ENCODE data around the gene COX6A2. TPM values are rescaled to one million over a fixed set of nuclear protein-coding genes. Genes with fewer than 3 reads are reported as not detected.
"Not testable (repeated sequence)": the region's sequence is repeated elsewhere in the genome, so short reads cannot be mapped to it uniquely, and the experiment has no call there.

The COX6A2 gene
- total RNA-seq, 1 donor from 2014 or later, result 1,514 TPM

GRCh38 chr16:31441956-31442355, 13.8 kb upstream of the COX6A2 start:
- intact Hi-C loops (cut with DNase I), result loop anchor here (5.0 to 10.0 kb wide), 2 partner anchors 257 to 455 kb away; partner anchors contain the start of genes FUS and HSD3B7
- ATAC-seq (ENCODE audit: poor library complexity) (peak; percentile 1), DNase-seq (no peak)

GRCh38 chr16:31440516-31441184, 12.5 kb upstream of the COX6A2 start:
- ATAC-seq (ENCODE audit: poor library complexity) (no peak), DNase-seq (no peak)
- intact Hi-C loops (cut with DNase I), result loop anchor here (5.0 to 10.0 kb wide), 2 partner anchors 256 to 453 kb away; partner anchors contain the start of genes FUS and HSD3B7

- DNase-seq (no peak), ATAC-seq (ENCODE audit: poor library complexity) (no peak)
- intact Hi-C loops (cut with DNase I), result no loop called here
Observed at GRCh38 chr16:31439519-31439918, 11.4 kb upstream of the COX6A2 start.

GRCh38 chr16:31439023-31439422, 10.9 kb upstream of the COX6A2 start:
- DNase-seq; intact Hi-C loops (cut with DNase I); ATAC-seq (ENCODE audit: poor library complexity): not testable (repeated sequence)

GRCh38 chr16:31438414-31438813, 10.3 kb upstream of the COX6A2 start:
- intact Hi-C loops (cut with DNase I), result no loop called here
- DNase-seq, result no peak
- no peak for ATAC-seq (ENCODE audit: poor library complexity)

GRCh38 chr16:31436221-31437045, 8.3 kb upstream of the COX6A2 start:
- no peak for DNase-seq
- ATAC-seq (ENCODE audit: poor library complexity), result no peak
- intact Hi-C loops (cut with DNase I), result no loop called here

GRCh38 chr16:31435341-31436220, 7.4 kb upstream of the COX6A2 start:
- no peak for DNase-seq
- intact Hi-C loops (cut with DNase I), result no loop called here
- no peak for ATAC-seq (ENCODE audit: poor library complexity)

- DNase-seq, result no peak
- no peak for ATAC-seq (ENCODE audit: poor library complexity)
- intact Hi-C loops (cut with DNase I), result no loop called here
Observed at GRCh38 chr16:31430380-31431052, 2.4 kb upstream of the COX6A2 start.

GRCh38 chr16:31429796-31430195, 1.6 kb upstream of the COX6A2 start:
- ATAC-seq (ENCODE audit: poor library complexity) (no peak), DNase-seq (no peak)
- intact Hi-C loops (cut with DNase I), result no loop called here

GRCh38 chr16:31429314-31429713, 1.2 kb upstream of the COX6A2 start:
- intact Hi-C loops (cut with DNase I), result no loop called here
- ATAC-seq (ENCODE audit: poor library complexity) (peak; percentile 70), DNase-seq (no peak)

GRCh38 chr16:31428638-31429247, 583 bp upstream of the COX6A2 start:
- intact Hi-C loops (cut with DNase I), result no loop called here
- ATAC-seq (ENCODE audit: poor library complexity), result peak; percentile 10
- no peak for DNase-seq

- DNase-seq, result peak; percentile 86
- ATAC-seq (ENCODE audit: poor library complexity), result peak; percentile 37
- intact Hi-C loops (cut with DNase I), result no loop called here
Observed at GRCh38 chr16:31427441-31428278, 500 bp downstream of the COX6A2 start.

- intact Hi-C loops (cut with DNase I), result no loop called here
- ATAC-seq (ENCODE audit: poor library complexity), result peak; percentile 4
- DNase-seq, result no peak
Observed at GRCh38 chr16:31423801-31424200, 4.4 kb downstream of the COX6A2 start.

GRCh38 chr16:31423241-31423640, 4.9 kb downstream of the COX6A2 start:
- intact Hi-C loops (cut with DNase I), result no loop called here

GRCh38 chr16:31421587-31421986, 6.6 kb downstream of the COX6A2 start:
- no peak for DNase-seq
- no peak for ATAC-seq (ENCODE audit: poor library complexity)
- intact Hi-C loops (cut with DNase I), result no loop called here

More at GRCh38 chr16:31423241-31423640, 4.9 kb downstream of the COX6A2 start:
- ATAC-seq (ENCODE audit: poor library complexity) (peak; percentile 11), DNase-seq (no peak)

- intact Hi-C loops (cut with DNase I), result no loop called here
- no peak for DNase-seq
- ATAC-seq (ENCODE audit: poor library complexity), result no peak
Observed at GRCh38 chr16:31420037-31420436, 8.1 kb downstream of the COX6A2 start.

GRCh38 chr16:31417916-31418315, 10.2 kb downstream of the COX6A2 start:
- ATAC-seq (ENCODE audit: poor library complexity) (no peak), DNase-seq (no peak)
- intact Hi-C loops (cut with DNase I), result no loop called here

Measured in Right ventricle myocardium superior (tissue), 1 donor.